Smooth muscle cell of trachea (primary cell): ENCODE results near the gene FOSL1. TPM values are rescaled to one million over a fixed set of nuclear protein-coding genes. Genes with fewer than 3 reads are reported as not detected.

ENCODE experiments used
- total RNA-seq: library from RNA; depleted of rRNA; stranded (reverse); fragments of >200 nt; gene quantifications from 2 replicates; pipeline ENCODE4 v1.2.1, GENCODE V29; 2014

Gene FOSL1
- 19.9 and 24.3 TPM in 2 replicates for total RNA-seq

GRCh38 chr11:65900125-65900898 is at the start of gene FOSL1:
Gene FOSL1, minus strand, starts transcription at chr11:65900388. Its CDS starts 49 bp downstream, at chr11:65900339.

GRCh38 chr11:65945430-65945911 is 45.3 kb upstream of the FOSL1 start, which contains the start of gene TSGA10IP:
Gene TSGA10IP, plus strand, starts transcription at chr11:65945480. Its CDS starts 196 bp downstream, at chr11:65945676.

GRCh38 chr11:65919141-65919572 is 19.0 kb upstream of the FOSL1 start, which contains the start of gene DRAP1:
Gene DRAP1, plus strand, starts transcription at chr11:65919426. Its CDS starts 76 bp downstream, at chr11:65919502.

GRCh38 chr11:65918211-65919140 is 18.3 kb upstream of the FOSL1 start, which contains the start of gene C11orf68:
Gene C11orf68, minus strand, starts transcription at chr11:65919062. Its CDS starts 31 bp downstream, at chr11:65919031.

GRCh38 chr11:65890324-65891218 is 9.6 kb downstream of the FOSL1 start, which contains the start of gene CCDC85B:
Gene CCDC85B, plus strand, starts transcription at chr11:65890673. Its CDS starts 111 bp downstream, at chr11:65890784.

GRCh38 chr11:65888163-65888814 is 11.9 kb downstream of the FOSL1 start, which contains the start of gene FIBP:
Gene FIBP, minus strand, starts transcription at chr11:65888471. Its CDS starts 53 bp downstream, at chr11:65888418.

GRCh38 chr11:65879617-65880016 is 20.6 kb downstream of the FOSL1 start, which contains the start of gene CTSW:
Gene CTSW, plus strand, starts transcription at chr11:65879837. Its CDS starts 18 bp downstream, at chr11:65879855.

GRCh38 chr11:65872586-65873317 is 27.4 kb downstream of the FOSL1 start, which contains the start of gene EFEMP2:
Gene EFEMP2, minus strand, starts transcription at chr11:65872800. Its CDS starts 446 bp downstream, at chr11:65872354.

GRCh38 chr11:65860278-65861164 is 39.7 kb downstream of the FOSL1 start, which contains the start of gene MUS81:
Gene MUS81, plus strand, starts transcription at chr11:65860433. Its CDS starts 321 bp downstream, at chr11:65860754.

GRCh38 chr11:65857853-65858680 is 42.1 kb downstream of the FOSL1 start, which contains the start of gene CFL1:
Gene CFL1, minus strand, starts transcription at chr11:65858180. Its CDS starts 81 bp downstream, at chr11:65858099.

Other genes starting within 250 kb of the FOSL1 start
- gene RELA, start 237.5 kb downstream of the FOSL1 start, total RNA-seq: 9.3 and 23.8 TPM in 2 replicates
- 45.4 and 47.3 TPM in 2 replicates for gene KAT5, start 188.1 kb downstream of the FOSL1 start, total RNA-seq
- 32.9 and 57.7 TPM in 2 replicates for gene RNASEH2C, start 179.6 kb downstream of the FOSL1 start, total RNA-seq
- 7.1 and 10.6 TPM in 2 replicates for gene AP5B1, start 119.4 kb downstream of the FOSL1 start, total RNA-seq
- not detected in 2 replicates for gene OVOL1, start 113.3 kb downstream of the FOSL1 start, total RNA-seq
- 1.2 and 3.1 TPM in 2 replicates for gene SNX32, start 66.4 kb downstream of the FOSL1 start, total RNA-seq
- gene CFL1, start 42.2 kb downstream of the FOSL1 start, total RNA-seq: 951 and 1,471 TPM in 2 replicates
- gene MUS81, start 40.0 kb downstream of the FOSL1 start, total RNA-seq: 47.6 and 51.9 TPM in 2 replicates
- 56.3 and 157 TPM in 2 replicates for gene EFEMP2, start 27.6 kb downstream of the FOSL1 start, total RNA-seq
- not detected in 2 replicates for gene CTSW, start 20.6 kb downstream of the FOSL1 start, total RNA-seq
- gene FIBP, start 11.9 kb downstream of the FOSL1 start, total RNA-seq: 204 and 244 TPM in 2 replicates
- 168 and 233 TPM in 2 replicates for gene CCDC85B, start 9.7 kb downstream of the FOSL1 start, total RNA-seq
- gene C11orf68, start 18.7 kb upstream of the FOSL1 start, total RNA-seq: 30.1 and 37.4 TPM in 2 replicates
- 255 and 434 TPM in 2 replicates for gene DRAP1, start 19.0 kb upstream of the FOSL1 start, total RNA-seq
- 0.33 TPM in 1 of 2 replicates, not detected in the other for gene TSGA10IP, start 45.1 kb upstream of the FOSL1 start, total RNA-seq
- gene SART1, start 61.3 kb upstream of the FOSL1 start, total RNA-seq: 51.1 and 57.1 TPM in 2 replicates
- gene EIF1AD, start 101.8 kb upstream of the FOSL1 start, total RNA-seq: 28.2 and 29.3 TPM in 2 replicates
- 17.5 and 26.5 TPM in 2 replicates for gene BANF1, start 102.1 kb upstream of the FOSL1 start, total RNA-seq
- gene CST6, start 111.6 kb upstream of the FOSL1 start, total RNA-seq: 0.17 TPM in 1 of 2 replicates, not detected in the other
- gene CATSPER1, start 126.1 kb upstream of the FOSL1 start, total RNA-seq: under 0.01 TPM in 1 of 2 replicates, not detected in the other
- gene GAL3ST3, start 148.8 kb upstream of the FOSL1 start, total RNA-seq: not detected in 2 replicates
- gene SF3B2, start 152.0 kb upstream of the FOSL1 start, total RNA-seq: 163 and 165 TPM in 2 replicates
- 31.3 and 46.0 TPM in 2 replicates for gene PACS1, start 169.9 kb upstream of the FOSL1 start, total RNA-seq